Measurements from ENCODE around the gene ETFB. TPM values are rescaled to one million over a fixed set of nuclear protein-coding genes. Genes with fewer than 3 reads are reported as not detected.

The ETFB gene
- total and polyA plus RNA-seq, 12 donors, result 220 to 542 (median 359) TPM

- TF ChIP-seq CTCF (IDR thresholded peaks at IDR 0.05), result no peak
- Histone ChIP-seq H3K4me3 (no peak overlapping the region), H3K27ac (no peak overlapping the region), H3K4me1 (peaks cover 0 to 9% (median 0%) of the 10 kb centered on the region in 9 donors), H3K9me3 (no peaks in the 10 kb centered on the region), H3K27me3 (no peaks in the 10 kb centered on the region), H3K36me3 (peaks cover 0 to 42% (median 28%) of the 10 kb centered on the region in 9 donors)
- 46 to 59% methylated on average over 8 of the region's 8 CpGs for WGBS, 2 donors
- intact Hi-C loops (cut with DNase I), result no loop called here
- ATAC-seq (no peak), DNase-seq (no peak)
Measured at GRCh38 chr19:51354742-51355148, 11.4 kb downstream of the ETFB start.

- Histone ChIP-seq H3K27me3 (no peaks in the 10 kb centered on the region), H3K36me3 (peaks cover 0 to 42% (median 34%) of the 10 kb centered on the region in 9 donors), H3K9me3 (no peaks in the 10 kb centered on the region), H3K4me1 (peaks cover 0 to 9% (median 0%) of the 10 kb centered on the region in 9 donors), H3K27ac (no peak overlapping the region), H3K4me3 (no peak overlapping the region)
- no peak for TF ChIP-seq CTCF (IDR thresholded peaks at IDR 0.05)
- ATAC-seq (peak in 1 of 8 donors; percentile 38), DNase-seq (no peak)
- 62 to 66% methylated on average over 12 of the region's 12 CpGs for WGBS, 2 donors
- intact Hi-C loops (cut with DNase I), result no loop called here
Measured at GRCh38 chr19:51354103-51354741, 12.0 kb downstream of the ETFB start.

- Histone ChIP-seq H3K4me3 (no peak overlapping the region), H3K36me3 (peaks cover 0 to 51% (median 34%) of the 10 kb centered on the region in 9 donors), H3K27me3 (no peaks in the 10 kb centered on the region), H3K4me1 (peaks cover 0 to 9% (median 0%) of the 10 kb centered on the region in 9 donors), H3K9me3 (no peaks in the 10 kb centered on the region), H3K27ac (no peak overlapping the region)
- TF ChIP-seq CTCF (IDR thresholded peaks at IDR 0.05), result no peak
- no peak for DNase-seq
- ATAC-seq, result no peak
- WGBS, 2 donors, result 93 to 95% methylated on average over 16 of the region's 16 CpGs
- intact Hi-C loops (cut with DNase I), result no loop called here
Measured at GRCh38 chr19:51352783-51353360, 13.3 kb downstream of the ETFB start.

GRCh38 chr19:51351266-51351990 is 14.8 kb downstream of the ETFB start:
- WGBS, 2 donors, result 95 to 99% methylated on average over 11 of the region's 11 CpGs
- TF ChIP-seq CTCF (IDR thresholded peaks at IDR 0.05), result no peak
- ATAC-seq (no peak), DNase-seq (no peak)
- intact Hi-C loops (cut with DNase I), result no loop called here
- no peaks in the 10 kb centered on the region for H3K27me3 ChIP-seq
- H3K4me1 ChIP-seq, result peaks cover 0 to 9% (median 0%) of the 10 kb centered on the region in 9 donors
- peaks cover 0 to 66% (median 41%) of the 10 kb centered on the region in 9 donors for H3K36me3 ChIP-seq
- H3K27ac ChIP-seq, result no peak overlapping the region
- H3K4me3 ChIP-seq, result no peak overlapping the region
- H3K9me3 ChIP-seq, result no peaks in the 10 kb centered on the region
